Smooth muscle cell (in vitro differentiated cells): Measurements from ENCODE around the gene AMBRA1. TPM values are rescaled to one million over a fixed set of nuclear protein-coding genes. Genes with fewer than 3 reads are reported as not detected.

Source experiments
- DNase-seq: peaks from one replicate; lab custom pipeline; 2025; ENCODE audit not compliant: unreplicated experiment; lab: John Stamatoyannopoulos, UW
- H2AFZ ChIP-seq: fragments of 200-600 bp; sonication (generic); 2 replicates; pipeline ENCODE4 v1.6.0; 2016; ENCODE audit warnings: antibody characterized with exemption, low read depth, mild to moderate bottlenecking
- H3F3A ChIP-seq: fragments of 200-600 bp; sonication (generic); 2 replicates; pipeline ENCODE4 v1.6.0; 2017; ENCODE audit warnings: antibody characterized with exemption, low read depth
- H3K27ac ChIP-seq: fragments of 200-600 bp; sonication (generic); 2 replicates; pipeline ENCODE4 v1.5.1; 2016; ENCODE audit warnings: low read depth, mild to moderate bottlenecking
- H3K27me3 ChIP-seq: fragments of 200-600 bp; sonication (generic); 2 replicates; pipeline ENCODE4 v1.6.1; 2016; ENCODE audit warnings: low read depth, mild to moderate bottlenecking
- H3K36me3 ChIP-seq: fragments of 200-600 bp; sonication (generic); 2 replicates; pipeline ENCODE4 v1.5.1; 2016; ENCODE audit warnings: low read depth
- H3K4me1 ChIP-seq: fragments of 200-600 bp; sonication (generic); 2 replicates; pipeline ENCODE4 v1.5.1; 2016; ENCODE audit warnings: low read depth
- H3K4me2 ChIP-seq: fragments of 200-600 bp; sonication (generic); 2 replicates; pipeline ENCODE4 v1.6.0; 2016; ENCODE audit warnings: mild to moderate bottlenecking
- H3K4me3 ChIP-seq: fragments of 200-600 bp; sonication (generic); 2 replicates; pipeline ENCODE4 v1.5.1; 2016; ENCODE audit warnings: mild to moderate bottlenecking
- H3K79me2 ChIP-seq: fragments of 200-600 bp; sonication (generic); 2 replicates; pipeline ENCODE4 v1.6.0; 2016; ENCODE audit warnings: low read depth, mild to moderate bottlenecking
- H3K9ac ChIP-seq: fragments of 200-600 bp; sonication (generic); 2 replicates; pipeline ENCODE4 v1.6.0; 2016; ENCODE audit warnings: low read depth
- H3K9me3 ChIP-seq: fragments of 200-600 bp; sonication (generic); replicated peaks from 2 replicates; pipeline ENCODE4 v1.5.1; 2016; ENCODE audit warnings: low read depth
- H4K20me1 ChIP-seq: fragments of 200-600 bp; sonication (generic); 2 replicates; pipeline ENCODE4 v1.6.0; 2016; ENCODE audit warnings: low read depth
- WGBS: methylation state at CpG from one replicate; pipeline ENCODE4 v1.1.7; 2016; ENCODE audit warnings: low lambda C conversion rate; 5-methylcytosine and 5-hydroxymethylcytosine counted together
- polyA plus RNA-seq: library from polyadenylated mRNA; unstranded; fragments of >200 nt; fragmentation: Nextera tagmentation; extraction: Ambion mirVana; gene quantifications from 2 replicates; pipeline ENCODE4 v1.2.1, GENCODE V29; 2016
- total RNA-seq: library from RNA; depleted of rRNA; stranded (reverse); fragments of >200 nt; gene quantifications from 2 replicates; pipeline ENCODE4 v1.2.3, GENCODE V29; 2014
- TF ChIP-seq, protein P1 (sequence below): fragments of 200-600 bp; sonication (generic); IDR thresholded peaks from 2 replicates; pipeline ENCODE4 v1.5.1; 2017; ENCODE audit warnings: borderline replicate concordance, mild to moderate bottlenecking, antibody characterized with exemption; ENCODE audit not compliant: insufficient read depth, poor library complexity, severe bottlenecking

Gene AMBRA1
- total and polyA plus RNA-seq, 2 experiments from 2014 or later = 10.3 to 38.3 TPM

DNA sequence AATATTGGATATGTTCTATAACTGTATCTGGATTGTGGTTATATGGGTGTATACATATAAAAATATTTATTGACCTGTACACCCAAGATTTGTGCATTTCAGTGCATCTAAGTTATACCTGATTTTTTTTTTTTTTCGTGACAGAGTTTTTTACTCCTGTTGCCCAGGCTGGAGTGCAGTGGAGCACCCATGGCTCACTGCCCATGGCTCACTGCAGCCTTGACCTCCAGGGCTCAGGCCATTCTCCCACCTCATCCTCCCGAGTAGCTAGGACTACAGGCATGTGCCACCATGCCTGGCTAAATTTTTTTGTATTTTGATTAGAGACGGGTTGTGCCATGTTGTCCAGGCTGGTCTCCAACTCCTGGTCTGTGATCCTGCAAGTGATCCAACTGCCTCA, 47.8 kb upstream of the AMBRA1 start:
- Histone ChIP-seq H3K4me2 (no peak overlapping the region), H3K4me1 (no peaks in the 10 kb centered on the region), H3K9ac (no peak overlapping the region), H4K20me1 (peaks cover 24% of the 10 kb centered on the region), H3K4me3 (no peak overlapping the region), H2AFZ (no peak overlapping the region), H3K9me3 (no peaks in the 10 kb centered on the region), H3K79me2 (peaks cover 41% of the 10 kb centered on the region), H3K36me3 (peaks cover 5% of the 10 kb centered on the region), H3K27ac (no peak overlapping the region), H3F3A (no peaks in the 10 kb centered on the region), H3K27me3 (no peaks in the 10 kb centered on the region)
- TF ChIP-seq, protein P1, sequence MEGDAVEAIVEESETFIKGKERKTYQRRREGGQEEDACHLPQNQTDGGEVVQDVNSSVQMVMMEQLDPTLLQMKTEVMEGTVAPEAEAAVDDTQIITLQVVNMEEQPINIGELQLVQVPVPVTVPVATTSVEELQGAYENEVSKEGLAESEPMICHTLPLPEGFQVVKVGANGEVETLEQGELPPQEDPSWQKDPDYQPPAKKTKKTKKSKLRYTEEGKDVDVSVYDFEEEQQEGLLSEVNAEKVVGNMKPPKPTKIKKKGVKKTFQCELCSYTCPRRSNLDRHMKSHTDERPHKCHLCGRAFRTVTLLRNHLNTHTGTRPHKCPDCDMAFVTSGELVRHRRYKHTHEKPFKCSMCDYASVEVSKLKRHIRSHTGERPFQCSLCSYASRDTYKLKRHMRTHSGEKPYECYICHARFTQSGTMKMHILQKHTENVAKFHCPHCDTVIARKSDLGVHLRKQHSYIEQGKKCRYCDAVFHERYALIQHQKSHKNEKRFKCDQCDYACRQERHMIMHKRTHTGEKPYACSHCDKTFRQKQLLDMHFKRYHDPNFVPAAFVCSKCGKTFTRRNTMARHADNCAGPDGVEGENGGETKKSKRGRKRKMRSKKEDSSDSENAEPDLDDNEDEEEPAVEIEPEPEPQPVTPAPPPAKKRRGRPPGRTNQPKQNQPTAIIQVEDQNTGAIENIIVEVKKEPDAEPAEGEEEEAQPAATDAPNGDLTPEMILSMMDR = no peak
- no peak for DNase-seq
- WGBS = 95% methylated on average over 3 of the region's 3 CpGs

DNA sequence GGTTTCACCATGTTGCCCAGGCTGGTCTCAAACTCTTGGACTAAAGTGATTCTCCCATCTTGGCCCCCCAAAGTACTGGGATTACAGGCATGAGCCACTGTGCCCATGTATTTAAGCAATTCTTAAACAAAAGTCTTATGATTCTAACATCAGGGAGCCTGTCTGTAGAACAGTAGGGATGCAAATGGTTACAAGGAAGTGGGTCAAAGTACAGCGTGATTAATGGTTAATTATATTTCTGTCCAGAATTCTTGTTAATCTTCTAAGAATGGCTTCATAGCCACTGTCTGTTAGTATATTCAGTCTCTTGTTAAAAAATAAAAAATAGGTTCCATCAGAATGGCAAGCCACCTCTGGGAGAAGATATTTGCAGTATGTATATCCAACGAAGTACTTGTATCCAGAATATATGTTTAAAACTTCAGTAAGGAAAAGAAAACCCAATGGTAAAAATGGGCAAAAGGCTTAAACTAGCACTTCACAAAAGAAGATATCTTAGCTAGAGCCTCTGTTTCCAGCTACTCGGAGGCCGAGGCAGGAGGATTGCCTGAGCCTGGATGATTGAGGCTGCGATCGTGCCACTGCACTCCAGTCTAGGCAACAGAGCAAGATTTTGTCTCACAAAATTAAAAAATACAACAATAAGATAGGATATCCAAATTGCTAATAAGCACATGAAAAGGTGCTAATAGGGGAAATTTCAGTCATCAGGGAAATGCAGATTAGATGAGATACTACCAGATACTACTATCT, 46.4 kb upstream of the AMBRA1 start:
- H3K4me3 ChIP-seq = no peak overlapping the region
- peaks cover 27% of the 10 kb centered on the region for H4K20me1 ChIP-seq
- no peaks in the 10 kb centered on the region for H3K9me3 ChIP-seq
- WGBS = 98% methylated on average over 6 of the region's 6 CpGs
- H2AFZ ChIP-seq = no peak overlapping the region
- H3K4me1 ChIP-seq = no peaks in the 10 kb centered on the region
- no peaks in the 10 kb centered on the region for H3F3A ChIP-seq
- no peak overlapping the region for H3K4me2 ChIP-seq
- no peaks in the 10 kb centered on the region for H3K27me3 ChIP-seq
- peaks cover 48% of the 10 kb centered on the region for H3K79me2 ChIP-seq
- TF ChIP-seq, protein P1 = no peak
- H3K27ac ChIP-seq = no peak overlapping the region
- no peak for DNase-seq
- no peak overlapping the region for H3K9ac ChIP-seq
- peaks cover 4% of the 10 kb centered on the region for H3K36me3 ChIP-seq

DNA sequence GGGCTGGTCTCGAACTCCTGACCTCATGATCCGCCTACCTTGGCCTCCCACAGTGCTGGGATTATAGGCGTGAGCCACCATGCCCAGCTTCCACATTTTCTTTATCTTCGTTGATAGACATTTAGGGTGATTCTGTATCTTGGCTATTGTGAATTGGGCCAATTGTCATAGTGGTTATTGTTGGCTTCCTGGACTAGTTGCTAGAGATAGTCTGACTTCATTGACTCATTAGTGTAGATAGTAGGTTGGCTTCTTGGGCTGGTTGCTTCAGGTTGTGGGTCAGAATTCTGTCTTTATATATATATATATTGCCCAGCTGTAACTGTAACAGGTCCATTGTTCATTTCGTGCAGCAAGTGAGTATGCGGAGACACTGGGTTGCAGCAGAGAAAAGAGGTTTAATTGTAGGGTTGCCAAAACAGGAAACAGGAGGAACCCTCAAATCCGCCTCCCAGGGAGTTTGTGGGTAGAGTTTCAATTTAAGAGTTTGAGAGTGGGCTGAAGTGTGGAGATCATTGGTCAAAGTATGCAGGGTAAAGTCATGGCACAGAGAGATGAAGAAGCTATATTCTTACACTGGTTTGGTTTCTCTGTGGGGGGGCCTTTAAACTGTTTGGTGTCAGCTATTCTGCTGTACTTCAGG, 45.5 kb upstream of the AMBRA1 start:
- Histone ChIP-seq H3K4me1 (no peaks in the 10 kb centered on the region), H3F3A (no peaks in the 10 kb centered on the region), H4K20me1 (peaks cover 30% of the 10 kb centered on the region), H3K79me2 (peaks cover 50% of the 10 kb centered on the region), H3K27ac (no peak overlapping the region), H2AFZ (no peak overlapping the region), H3K4me2 (no peak overlapping the region), H3K9me3 (no peaks in the 10 kb centered on the region), H3K36me3 (peaks cover 4% of the 10 kb centered on the region), H3K27me3 (no peaks in the 10 kb centered on the region), H3K9ac (no peak overlapping the region), H3K4me3 (no peak overlapping the region)
- DNase-seq = no peak
- TF ChIP-seq, protein P1 = no peak
- 96% methylated on average over 7 of the region's 7 CpGs for WGBS
